Measurements from ENCODE around the gene TMEM225B.
"Not testable (repeated sequence)": the region's sequence is repeated elsewhere in the genome, so short reads cannot be mapped to it uniquely, and the experiment has no call there.

The TMEM225B gene

DNA sequence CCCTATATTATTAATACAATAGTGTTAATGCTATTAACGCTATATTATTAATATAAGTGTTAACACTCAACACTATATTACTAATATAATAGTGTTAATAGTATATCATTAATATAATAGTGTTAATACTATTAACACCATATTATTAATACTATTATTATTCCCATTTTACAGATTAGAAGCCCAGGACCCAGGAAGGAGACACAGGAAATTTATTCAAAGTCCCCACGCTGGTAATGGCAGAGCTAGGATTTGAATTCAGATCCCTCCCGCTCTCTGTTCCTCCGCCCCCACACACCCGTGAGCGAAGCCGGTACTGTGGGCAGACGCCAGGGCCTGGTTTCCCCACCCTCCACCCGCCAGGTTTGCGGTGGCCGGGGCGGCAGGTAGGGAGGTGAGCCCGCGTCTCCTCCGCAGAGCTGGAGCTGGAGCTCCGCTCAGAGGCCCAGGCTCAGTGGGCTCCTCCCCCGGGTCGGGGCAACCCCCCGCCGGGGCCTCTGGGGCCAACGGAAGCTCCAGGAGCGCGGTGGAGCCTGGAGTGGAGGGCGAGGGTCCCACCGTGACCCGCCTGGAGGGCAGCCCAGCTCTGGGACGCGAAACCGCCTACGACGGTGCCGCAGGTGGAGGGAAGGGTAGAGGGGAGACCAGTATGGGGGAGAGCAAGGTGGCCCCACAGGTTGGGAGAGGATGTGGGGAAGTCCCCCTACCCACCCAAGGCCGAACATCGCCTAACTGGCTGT, at the start of gene TMEM225B:
TSS of gene TMEM225B (plus strand) at position 506 of the 740 bp plus-strand sequence. CDS start 6,122 bp downstream, outside the sequence.
- no peak for DNase-seq

GRCh38 chr7:99549545-99549944, 48.5 kb upstream of the TMEM225B start:
- not testable (repeated sequence) for DNase-seq

DNA sequence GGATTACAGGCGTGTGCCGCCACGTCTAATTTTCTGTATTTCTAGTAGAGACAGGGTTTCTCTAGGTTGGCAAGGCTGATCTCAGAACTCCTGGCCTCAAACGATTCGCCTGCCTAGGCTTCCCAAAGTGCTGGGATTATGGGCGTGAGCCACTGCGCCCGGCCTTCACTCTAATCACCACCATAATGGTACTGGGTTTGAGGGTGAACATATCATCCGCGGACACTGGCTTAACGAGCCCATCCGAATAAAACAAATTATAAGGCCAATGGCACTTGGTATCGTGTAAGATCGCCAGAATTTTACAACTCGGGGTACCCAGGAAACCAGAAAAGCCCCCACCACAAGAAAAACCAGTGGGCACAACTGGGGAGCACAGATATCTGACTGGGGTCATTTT, 46.7 kb upstream of the TMEM225B start:
- no peak for DNase-seq

- DNase-seq: peak; percentile 93
Observed at GRCh38 chr7:99551767-99552463, 46.2 kb upstream of the TMEM225B start, which contains the start of gene FAM200A. Gene FAM200A (minus strand): TSS chr7:99552114. CDS start chr7:99548407, 3,707 bp downstream.

DNA sequence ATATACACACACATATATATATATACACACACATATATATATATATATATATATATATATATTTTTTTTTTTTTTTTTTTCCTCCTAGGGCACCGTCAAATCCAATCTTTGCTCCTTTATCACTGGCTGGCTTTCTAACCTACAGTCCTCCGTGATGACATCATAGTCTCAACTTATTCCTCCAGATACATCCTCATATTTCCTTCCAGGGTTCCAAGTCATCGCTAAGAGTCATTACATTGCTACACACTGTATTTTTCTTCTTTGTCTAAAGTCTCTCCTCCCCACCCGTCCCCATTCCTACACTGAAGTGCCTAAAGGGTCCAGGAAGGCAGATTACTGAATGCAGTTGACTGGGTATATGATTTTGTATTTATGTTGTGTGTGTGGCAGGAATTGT, 45.0 kb upstream of the TMEM225B start:
- DNase-seq: no peak

DNA sequence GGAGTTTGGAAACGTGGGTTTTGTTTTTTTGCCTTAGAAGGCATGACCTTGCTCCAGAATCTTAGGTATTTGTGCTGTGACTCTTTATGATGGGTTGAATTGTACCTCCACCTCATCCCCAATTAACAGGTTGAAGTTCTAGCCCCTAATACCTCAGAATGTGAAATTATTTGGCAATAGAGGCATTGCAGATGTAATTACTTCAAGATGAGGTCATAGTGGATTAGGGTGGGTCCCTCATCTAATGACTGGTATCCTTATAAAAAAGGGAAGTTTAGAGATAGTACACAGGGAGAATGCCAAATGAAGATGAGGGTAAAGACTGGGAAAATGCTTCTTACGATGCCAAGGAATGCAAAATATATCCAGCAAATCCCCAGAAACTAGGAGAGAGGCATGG, 43.1 kb upstream of the TMEM225B start:
- DNase-seq: no peak

GRCh38 chr7:99557196-99557607, 40.9 kb upstream of the TMEM225B start:
- DNase-seq: no peak

- DNase-seq: no peak
Observed at GRCh38 chr7:99557940-99558305, 40.1 kb upstream of the TMEM225B start.

DNA sequence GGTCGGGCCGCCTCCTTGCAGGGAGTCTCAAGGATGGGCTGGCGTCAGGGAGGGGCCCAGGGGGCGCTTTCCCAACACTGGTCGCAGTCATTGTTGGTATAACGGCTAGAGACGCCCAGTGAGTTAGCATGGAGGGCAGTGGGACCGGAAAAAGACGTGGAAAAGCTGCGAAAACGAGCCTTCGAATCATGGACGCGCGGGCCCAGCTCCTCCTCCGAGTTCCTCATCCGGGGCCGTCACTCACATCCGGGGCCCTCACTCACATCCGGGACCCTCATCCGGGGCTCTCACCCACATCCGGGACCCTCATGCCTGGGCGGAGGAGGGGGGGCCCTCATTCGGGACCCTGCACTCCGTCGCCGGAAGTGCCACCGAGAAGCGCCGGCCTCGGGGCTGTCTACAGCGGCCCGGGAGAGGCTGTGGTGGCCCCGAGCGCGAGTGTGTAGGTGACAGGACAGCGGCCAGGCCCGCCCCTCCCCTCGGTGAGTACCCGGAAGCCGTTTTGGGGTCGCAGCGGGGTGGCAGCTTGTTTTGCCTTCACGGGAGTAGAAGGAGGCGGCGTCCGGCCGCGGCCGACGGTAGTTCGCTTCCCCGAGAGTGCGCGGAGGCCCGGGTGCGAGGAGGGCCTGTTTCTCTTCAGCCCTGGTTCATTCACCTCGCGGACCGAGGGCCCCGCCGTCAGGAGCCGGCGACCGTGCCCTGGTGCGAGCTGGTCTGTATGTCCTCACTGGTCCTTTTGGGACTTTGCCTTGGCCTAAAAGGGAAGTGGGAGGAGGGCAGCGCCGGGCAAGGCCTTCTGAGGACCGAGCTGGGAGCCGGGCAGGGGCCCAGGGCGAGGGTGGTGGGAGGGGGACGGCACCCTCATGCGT, 39.5 kb upstream of the TMEM225B start, which contains the start of gene ZNF655:
TSS of gene ZNF655 (plus strand) at position 337 of the 869 bp plus-strand sequence. CDS start 1,918 bp downstream, outside the sequence.
- DNase-seq: peak; percentile 95

DNA sequence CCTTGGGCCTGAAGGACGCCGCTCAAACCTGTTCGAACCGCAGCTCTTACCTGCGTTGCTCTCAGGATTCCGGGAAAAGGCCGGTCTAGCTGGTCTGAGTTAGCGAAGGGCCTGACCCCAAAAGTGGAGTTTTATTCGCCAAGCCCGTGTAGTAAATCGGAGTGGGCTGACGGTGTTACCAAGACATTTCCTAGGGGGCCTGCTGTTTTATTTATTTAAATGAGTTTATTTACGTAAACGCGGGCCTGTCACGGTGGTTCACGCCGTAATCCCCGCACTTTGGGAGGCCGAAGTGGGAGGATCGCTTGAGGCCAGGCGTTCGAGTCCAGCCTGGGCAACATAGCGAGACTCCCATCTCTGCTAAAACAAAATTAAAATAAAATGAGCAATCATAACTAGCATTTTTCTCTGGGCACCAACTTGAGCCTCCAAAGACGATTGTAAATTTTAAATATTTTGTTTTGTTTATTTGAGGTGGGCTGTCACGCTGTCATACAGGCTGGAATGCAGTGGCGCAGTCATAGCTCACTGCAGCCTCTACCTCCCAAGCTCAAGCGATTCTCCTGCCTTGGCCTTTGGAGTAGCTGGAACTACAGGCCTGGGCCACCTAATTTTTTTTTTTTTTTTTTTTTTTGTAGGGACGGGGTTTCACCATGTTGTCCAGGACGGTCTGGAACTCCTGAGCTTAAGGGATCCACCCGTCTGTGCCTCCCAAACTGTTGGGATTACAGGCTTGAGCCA, 38.7 kb upstream of the TMEM225B start:
- no peak for DNase-seq

DNA sequence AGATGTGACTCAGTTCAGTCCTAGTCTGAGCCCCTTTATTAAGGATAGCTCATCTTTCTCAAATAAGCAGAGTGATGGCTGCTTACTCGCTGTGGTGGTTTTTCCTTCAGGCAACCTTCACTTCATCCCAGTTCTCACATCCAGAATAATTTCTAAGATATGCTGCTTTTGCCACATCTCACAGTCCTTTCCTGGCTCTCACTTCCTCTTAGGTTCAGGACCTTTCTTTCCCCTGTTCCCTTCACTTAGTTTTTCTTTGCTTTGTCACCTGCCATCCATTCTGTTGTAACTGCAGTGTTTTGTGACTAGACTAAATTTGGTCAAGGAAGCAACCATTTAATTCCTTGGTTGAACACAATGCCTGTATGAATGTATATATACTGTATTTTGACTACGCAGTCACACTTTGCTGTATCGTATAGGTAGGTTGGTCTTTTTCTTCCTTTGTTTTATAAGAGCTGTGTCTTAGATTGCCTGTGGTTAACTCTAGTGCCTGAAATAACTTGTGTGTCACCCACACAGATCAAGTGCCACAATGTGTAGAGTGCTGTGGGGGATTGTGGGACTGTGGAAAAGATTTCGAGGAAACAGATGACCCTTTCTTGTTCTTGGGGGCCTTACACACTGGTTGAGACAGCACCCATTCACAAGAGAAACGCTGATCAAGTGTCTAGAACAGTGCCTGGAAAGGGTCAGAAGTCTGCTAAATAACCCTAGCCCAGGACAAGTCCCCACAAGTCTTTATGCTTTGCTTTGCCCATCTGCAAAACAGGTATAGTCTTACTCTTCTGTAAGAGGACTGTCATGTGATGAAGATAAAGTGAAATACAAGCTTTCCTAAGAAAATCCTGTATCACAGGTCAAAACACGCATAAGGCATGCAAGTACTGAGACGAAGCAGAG, 37.0 kb upstream of the TMEM225B start:
- no peak for DNase-seq

DNA sequence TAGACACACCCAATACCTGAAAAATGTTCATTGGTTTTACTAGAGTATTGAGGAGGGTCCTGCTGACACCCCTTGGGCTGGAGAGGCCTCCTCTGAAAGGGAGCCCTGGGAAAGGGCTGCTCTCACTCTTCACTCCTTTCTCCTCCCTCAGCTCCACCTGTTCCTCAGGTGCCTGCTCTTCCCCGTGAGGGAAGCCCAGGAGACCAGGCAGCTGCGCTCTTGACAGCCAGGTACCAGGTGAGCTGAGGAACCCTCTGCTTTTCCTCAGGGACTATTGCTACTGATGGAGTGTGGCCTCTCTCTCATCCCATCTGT, 36.4 kb upstream of the TMEM225B start:
- no peak for DNase-seq

GRCh38 chr7:99562114-99562784, 35.8 kb upstream of the TMEM225B start:
- no peak for DNase-seq

DNA sequence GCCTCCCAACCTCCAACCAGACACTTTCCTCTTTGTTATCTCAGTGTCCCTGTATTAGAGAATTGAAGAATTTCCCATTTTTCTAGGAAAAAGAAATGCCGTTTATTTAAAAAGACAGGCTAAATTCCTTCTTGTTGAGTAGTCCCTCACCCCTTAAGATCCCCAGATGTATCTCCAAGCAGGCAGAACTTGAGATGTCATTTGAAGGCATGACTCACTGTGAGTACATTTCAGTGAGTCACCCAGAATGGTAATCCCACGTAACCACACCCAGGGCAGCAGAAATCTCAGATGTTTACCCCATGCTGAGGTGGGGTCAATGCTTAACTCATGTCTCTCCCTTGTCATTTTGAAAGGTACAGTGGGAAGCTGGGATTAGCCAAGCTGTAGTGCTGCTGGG, 35.2 kb upstream of the TMEM225B start:
- peak; percentile 63 for DNase-seq

- DNase-seq: no peak
Observed at GRCh38 chr7:99563650-99564049, 34.4 kb upstream of the TMEM225B start.

DNA sequence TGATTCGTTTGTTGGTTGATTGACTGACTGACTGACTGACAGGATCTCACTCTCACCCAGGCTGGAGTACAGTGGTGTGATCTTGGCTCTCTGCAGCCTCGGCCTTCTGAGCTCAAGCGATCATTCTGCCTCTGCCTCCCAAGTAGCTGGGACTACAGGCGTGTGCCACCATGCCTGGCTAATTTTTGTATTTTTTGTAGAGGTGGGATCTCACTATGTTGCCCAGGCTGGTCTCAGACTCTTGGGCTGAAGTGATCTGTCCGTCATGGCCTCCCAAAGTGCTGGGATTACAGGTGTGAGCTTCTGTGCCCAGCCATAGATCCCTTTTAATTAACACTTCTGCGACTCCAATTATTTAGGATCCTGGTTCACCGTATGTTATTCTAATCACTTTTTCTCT, 29.3 kb upstream of the TMEM225B start:
- DNase-seq: not testable (repeated sequence)

- DNase-seq: no peak
Observed at GRCh38 chr7:99571768-99572167, 26.3 kb upstream of the TMEM225B start.

DNA sequence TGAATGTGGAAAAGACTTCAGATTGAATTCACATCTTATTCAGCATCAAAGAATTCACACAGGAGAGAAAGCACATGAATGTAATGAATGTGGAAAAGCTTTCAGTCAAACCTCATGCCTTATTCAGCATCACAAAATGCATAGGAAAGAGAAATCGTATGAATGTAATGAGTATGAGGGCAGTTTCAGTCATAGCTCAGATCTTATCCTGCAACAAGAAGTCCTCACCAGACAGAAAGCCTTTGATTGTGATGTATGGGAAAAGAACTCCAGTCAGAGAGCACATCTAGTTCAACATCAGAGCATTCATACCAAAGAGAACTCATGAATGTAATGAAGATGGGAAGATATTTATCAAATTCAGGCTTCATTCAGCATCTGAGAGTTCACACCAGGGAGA, 24.8 kb upstream of the TMEM225B start:
- no peak for DNase-seq

- no peak for DNase-seq
Observed at GRCh38 chr7:99576251-99576650, 21.8 kb upstream of the TMEM225B start.

- no peak for DNase-seq
Observed at GRCh38 chr7:99579281-99579955, 18.6 kb upstream of the TMEM225B start.

Data from activated CD8-positive, alpha-beta memory T cell treated with anti-CD3 and anti-CD28 coated beads, Interleukin-2, amount 50 U/mL, for 48 hours (primary cell).